ENCODE measurements around the gene DNAJA3.
A peak's percentile ranks its signal among the peaks of the same experiment; 100 is the strongest.

The DNAJA3 gene

DNA sequence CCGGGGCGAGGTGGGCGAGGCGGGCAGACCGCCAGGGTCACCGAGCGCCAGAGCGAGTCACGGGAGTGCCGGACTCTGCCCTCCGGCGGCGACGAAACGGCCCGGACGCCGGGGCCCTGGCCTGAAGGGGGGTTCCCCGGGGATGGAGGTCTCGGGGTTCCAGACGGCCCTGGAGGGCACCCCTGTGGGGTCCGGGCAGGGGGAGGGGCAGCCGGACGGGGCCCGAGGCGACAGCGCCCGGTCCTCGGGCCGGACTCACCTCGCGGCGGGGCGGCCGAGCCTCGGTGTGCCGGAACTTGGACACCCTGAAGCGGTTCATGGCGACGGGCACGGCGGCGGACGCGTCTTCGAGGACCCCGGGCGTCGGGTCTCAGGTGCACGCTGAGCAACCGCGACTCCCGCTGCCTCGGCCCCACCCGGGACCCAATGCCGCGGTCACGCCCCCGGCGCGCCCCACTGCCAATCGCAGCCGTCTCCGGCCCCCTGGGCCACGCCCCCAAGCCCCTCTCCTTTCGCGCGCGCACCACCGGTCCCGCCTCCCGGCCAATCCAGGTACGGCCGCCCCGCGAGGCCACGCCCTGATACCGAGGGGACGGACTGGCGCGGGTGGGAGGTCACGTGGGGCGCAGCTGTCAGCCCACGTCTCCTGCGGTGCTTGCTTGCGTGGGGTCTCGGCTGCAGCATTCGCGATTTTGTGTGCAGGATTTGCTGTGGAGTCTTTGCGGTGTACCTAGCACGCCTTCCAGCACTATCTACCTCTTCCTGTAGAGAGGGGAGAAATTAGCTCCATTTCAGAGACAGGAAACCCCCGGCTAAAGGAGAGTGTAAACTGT lies 9.3 kb upstream of the DNAJA3 start, which contains the start of gene CORO7:
CORO7 (minus strand) TSS at position 397 of the 833 bp plus-strand sequence; CDS start at position 319, 78 bp downstream.
- no peaks in the 10 kb centered on the region for H3K9me3 ChIP-seq (ENCODE audit: insufficient read depth, low read length)
- peak within 1 kb of the TSS; percentile 60 for H3K27ac ChIP-seq (ENCODE audit: low read length)
- peak within 1 kb of the TSS; percentile 96 for H3K4me2 ChIP-seq (ENCODE audit: low read length)
- peaks cover 35% of the 10 kb centered on the region for H4K20me1 ChIP-seq (ENCODE audit: insufficient read depth, low read length)
- H2AFZ ChIP-seq (ENCODE audit: low read depth, low read length), result peak within 1 kb of the TSS; percentile 77
- peaks cover 3% of the 10 kb centered on the region for H3K36me3 ChIP-seq (replicated peaks; ENCODE audit: low read depth, low read length)
- TF ChIP-seq, protein P1, sequence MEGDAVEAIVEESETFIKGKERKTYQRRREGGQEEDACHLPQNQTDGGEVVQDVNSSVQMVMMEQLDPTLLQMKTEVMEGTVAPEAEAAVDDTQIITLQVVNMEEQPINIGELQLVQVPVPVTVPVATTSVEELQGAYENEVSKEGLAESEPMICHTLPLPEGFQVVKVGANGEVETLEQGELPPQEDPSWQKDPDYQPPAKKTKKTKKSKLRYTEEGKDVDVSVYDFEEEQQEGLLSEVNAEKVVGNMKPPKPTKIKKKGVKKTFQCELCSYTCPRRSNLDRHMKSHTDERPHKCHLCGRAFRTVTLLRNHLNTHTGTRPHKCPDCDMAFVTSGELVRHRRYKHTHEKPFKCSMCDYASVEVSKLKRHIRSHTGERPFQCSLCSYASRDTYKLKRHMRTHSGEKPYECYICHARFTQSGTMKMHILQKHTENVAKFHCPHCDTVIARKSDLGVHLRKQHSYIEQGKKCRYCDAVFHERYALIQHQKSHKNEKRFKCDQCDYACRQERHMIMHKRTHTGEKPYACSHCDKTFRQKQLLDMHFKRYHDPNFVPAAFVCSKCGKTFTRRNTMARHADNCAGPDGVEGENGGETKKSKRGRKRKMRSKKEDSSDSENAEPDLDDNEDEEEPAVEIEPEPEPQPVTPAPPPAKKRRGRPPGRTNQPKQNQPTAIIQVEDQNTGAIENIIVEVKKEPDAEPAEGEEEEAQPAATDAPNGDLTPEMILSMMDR (IDR thresholded peaks at IDR 0.05; ENCODE audit: low read depth, low read length), result no peak
- no peak for TF ChIP-seq EZH2phosphoT487 (IDR thresholded peaks at IDR 0.05; ENCODE audit: low read depth)
- peak within 1 kb of the TSS; percentile 91 for H3K9ac ChIP-seq (ENCODE audit: low read length)
- peak within 1 kb of the TSS; percentile 90 for H3K4me3 ChIP-seq (ENCODE audit: low read length)
- H3K4me1 ChIP-seq (ENCODE audit: low read length), result peaks cover 29% of the 10 kb centered on the region
- H3K79me2 ChIP-seq (ENCODE audit: low read length), result peaks cover 41% of the 10 kb centered on the region
- no peaks in the 10 kb centered on the region for H3K27me3 ChIP-seq (ENCODE audit: low read depth, low read length)

DNA sequence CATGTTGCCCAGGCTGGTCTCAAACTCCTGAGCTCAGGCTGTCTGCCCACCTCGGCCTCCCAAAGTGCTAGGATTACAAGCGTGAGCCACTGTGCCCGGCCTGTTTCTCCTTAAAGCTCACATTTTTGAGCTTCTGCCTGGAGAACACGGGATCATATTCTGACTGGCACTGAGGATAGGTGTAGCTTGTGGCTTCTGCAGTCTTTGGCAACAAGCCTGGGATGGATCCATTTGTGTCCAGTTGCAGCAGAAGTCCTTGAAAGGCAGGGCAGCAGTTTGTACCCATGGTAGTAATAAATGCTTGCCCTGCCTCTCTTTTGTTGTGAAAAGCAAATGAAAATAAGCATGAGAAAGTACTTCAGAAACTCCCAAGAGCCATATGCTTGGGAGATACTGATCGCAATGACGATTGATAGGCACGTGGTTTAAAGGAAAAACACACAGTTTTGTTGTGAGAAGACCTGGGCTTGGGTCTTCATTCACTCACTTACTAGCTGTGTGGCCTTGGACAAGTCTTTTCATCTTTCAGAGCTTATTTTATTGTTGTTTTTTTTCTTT lies 6.2 kb upstream of the DNAJA3 start:
- TF ChIP-seq, protein P1 (IDR thresholded peaks at IDR 0.05; ENCODE audit: low read depth, low read length), result no peak
- no peak for TF ChIP-seq EZH2phosphoT487 (IDR thresholded peaks at IDR 0.05; ENCODE audit: low read depth)
- Histone ChIP-seq H3K27me3 (ENCODE audit: low read depth, low read length) (no peaks in the 10 kb centered on the region), H3K79me2 (ENCODE audit: low read length) (peaks cover 20% of the 10 kb centered on the region), H3K36me3 (replicated peaks; ENCODE audit: low read depth, low read length) (no peaks in the 10 kb centered on the region), H3K4me3 (ENCODE audit: low read length) (no peak overlapping the region), H3K27ac (ENCODE audit: low read length) (no peak overlapping the region), H3K9me3 (ENCODE audit: insufficient read depth, low read length) (no peaks in the 10 kb centered on the region), H3K4me1 (ENCODE audit: low read length) (peaks cover 22% of the 10 kb centered on the region), H2AFZ (ENCODE audit: low read depth, low read length) (no peak overlapping the region), H4K20me1 (ENCODE audit: insufficient read depth, low read length) (peaks cover 11% of the 10 kb centered on the region), H3K4me2 (ENCODE audit: low read length) (no peak overlapping the region), H3K9ac (ENCODE audit: low read length) (no peak overlapping the region)

DNA sequence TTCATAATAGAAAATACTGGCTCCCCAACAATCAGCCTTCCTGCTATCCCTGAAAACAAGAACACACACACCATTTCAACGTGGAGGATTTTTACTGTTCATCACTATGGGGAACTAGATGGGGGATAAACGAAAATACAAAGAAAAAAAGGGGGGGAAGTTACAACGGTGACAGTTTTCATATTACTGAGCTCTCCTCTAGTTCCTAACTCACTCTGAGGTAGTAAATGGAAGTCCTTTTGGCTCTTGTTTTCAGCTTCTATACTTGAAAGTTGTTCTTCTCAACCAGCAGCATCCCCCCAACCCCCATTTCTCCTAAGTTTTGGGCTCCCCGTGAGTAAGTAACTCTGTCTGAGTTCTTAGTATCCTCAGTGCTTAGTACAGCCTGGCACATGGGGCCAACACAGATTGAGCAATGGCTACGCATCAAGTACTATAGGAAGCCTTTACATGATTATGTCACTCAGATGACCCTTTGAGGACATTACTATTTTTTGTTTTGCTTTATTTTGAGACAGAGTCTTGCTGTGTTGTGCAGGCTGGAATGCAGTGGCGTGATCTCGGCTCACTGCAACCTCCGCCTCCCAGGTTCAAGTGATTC lies 5.1 kb upstream of the DNAJA3 start:
- no peaks in the 10 kb centered on the region for H4K20me1 ChIP-seq (ENCODE audit: insufficient read depth, low read length)
- no peaks in the 10 kb centered on the region for H3K36me3 ChIP-seq (replicated peaks; ENCODE audit: low read depth, low read length)
- H3K4me3 ChIP-seq (ENCODE audit: low read length), result no peak overlapping the region
- peaks cover 16% of the 10 kb centered on the region for H3K4me1 ChIP-seq (ENCODE audit: low read length)
- H3K79me2 ChIP-seq (ENCODE audit: low read length), result peaks cover 12% of the 10 kb centered on the region
- H3K9ac ChIP-seq (ENCODE audit: low read length), result no peak overlapping the region
- no peaks in the 10 kb centered on the region for H3K27me3 ChIP-seq (ENCODE audit: low read depth, low read length)
- H3K4me2 ChIP-seq (ENCODE audit: low read length), result peak overlapping the region; percentile 16
- no peak for TF ChIP-seq EZH2phosphoT487 (IDR thresholded peaks at IDR 0.05; ENCODE audit: low read depth)
- TF ChIP-seq, protein P1 (IDR thresholded peaks at IDR 0.05; ENCODE audit: low read depth, low read length), result no peak
- no peak overlapping the region for H3K27ac ChIP-seq (ENCODE audit: low read length)
- H2AFZ ChIP-seq (ENCODE audit: low read depth, low read length), result 0 out of 2 replicates have a peak overlapping the region, but pooled peaks have one; percentile 15
- no peaks in the 10 kb centered on the region for H3K9me3 ChIP-seq (ENCODE audit: insufficient read depth, low read length)
